GM21528 (cell line): ENCODE measurements around the gene CCL26.
"Not testable (repeated sequence)": the region's sequence is repeated elsewhere in the genome, so short reads cannot be mapped to it uniquely, and the experiment has no call there.

Source experiments
- ATAC-seq: cut with Tn5 transposase; IDR thresholded peaks from one replicate; pipeline ENCODE4 v1.9.1; 2021; ENCODE audit warnings: mild to moderate bottlenecking, moderate library complexity; ENCODE audit not compliant: unreplicated experiment, low FRiP score

Gene CCL26

GRCh38 chr7:75739796-75740672 is 32.0 kb downstream of the CCL26 start:
- peak; percentile 30 for ATAC-seq

- ATAC-seq, result peak; percentile 87
Measured at GRCh38 chr7:75738975-75739795, 32.8 kb downstream of the CCL26 start.

GRCh38 chr7:75738604-75738974 is 33.4 kb downstream of the CCL26 start, which contains the start of gene HIP1:
Gene HIP1, minus strand, starts transcription at chr7:75738941. Its CDS starts 21 bp downstream, at chr7:75738920.
- ATAC-seq, result peak; percentile 6

DNA sequence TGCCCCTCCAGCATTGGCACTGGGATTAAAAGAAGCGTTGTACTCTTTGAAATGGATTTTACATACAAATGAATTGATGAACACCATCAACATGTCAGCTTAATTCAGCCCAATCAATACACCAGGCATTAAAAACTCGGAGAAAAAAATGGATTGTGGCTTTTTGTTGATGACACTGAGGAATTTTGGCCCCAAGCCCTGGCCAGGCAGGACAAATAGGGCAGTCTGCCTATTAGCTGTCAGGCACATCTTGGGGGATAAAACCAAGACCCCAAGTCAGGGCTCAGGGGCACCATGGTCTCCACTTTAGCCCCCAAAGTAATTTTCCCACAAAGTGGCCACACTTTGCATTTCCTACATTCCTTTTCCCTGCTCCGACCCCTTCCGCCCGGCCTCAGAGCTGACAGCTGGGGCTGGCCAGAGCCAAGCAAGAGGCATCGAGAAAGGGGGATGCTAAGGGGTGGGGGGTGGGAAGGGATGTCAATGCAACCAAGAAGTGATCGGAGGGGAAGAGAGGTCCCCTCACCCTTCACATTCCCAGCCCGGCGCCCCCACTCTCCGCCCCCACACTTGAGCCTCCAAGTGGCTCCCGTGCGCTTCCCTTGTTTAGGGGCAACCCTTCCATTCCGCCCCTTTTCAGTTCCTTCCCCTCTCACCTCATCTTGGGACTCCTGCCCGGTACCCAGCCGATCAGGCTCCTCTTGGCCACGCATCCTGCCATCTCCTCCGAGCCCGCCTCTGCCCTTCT is 34.0 kb downstream of the CCL26 start:
- ATAC-seq, result no peak

- ATAC-seq, result no peak
Measured at GRCh38 chr7:75735581-75736350, 36.2 kb downstream of the CCL26 start.

DNA sequence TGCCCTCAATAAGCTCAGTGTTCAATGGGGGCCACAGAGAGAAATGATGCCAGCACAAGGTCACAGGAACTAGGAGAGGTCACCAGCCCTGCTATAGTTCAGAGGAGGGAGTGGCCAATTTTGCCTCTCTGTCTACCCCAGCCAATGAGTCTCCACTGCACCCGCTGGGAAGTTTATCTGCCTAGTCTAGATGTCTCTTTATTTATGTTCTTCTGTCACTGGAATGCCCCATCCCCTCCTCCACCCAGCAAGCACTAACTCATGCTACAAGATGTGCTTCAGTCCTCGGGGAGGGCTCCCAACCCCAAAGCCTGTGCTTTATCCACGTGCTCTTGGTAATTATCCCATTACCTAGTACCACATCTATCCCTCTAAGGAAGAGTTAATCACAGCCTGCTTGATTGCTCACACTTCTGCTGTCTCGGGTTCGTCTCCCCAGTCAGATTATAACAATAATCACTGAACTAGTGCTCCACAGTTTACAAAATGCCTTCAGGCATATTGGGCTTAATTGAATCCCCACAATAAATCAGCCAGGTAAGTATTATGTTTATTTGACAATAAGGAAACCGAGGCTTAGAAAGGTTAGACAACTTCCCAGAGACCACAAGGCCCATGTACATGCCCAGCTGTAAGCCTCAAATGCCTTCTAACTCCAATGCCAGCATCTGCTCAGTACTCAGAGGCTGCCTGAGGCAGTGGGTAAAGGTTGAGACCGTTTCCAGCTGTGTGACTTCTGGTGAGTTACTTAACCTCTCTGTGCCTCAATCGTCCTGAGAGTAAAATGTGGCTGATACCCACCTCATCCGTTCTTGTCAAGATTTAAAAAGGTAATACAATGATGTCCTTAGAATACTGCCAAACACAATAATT is 37.2 kb downstream of the CCL26 start:
- no peak for ATAC-seq

- ATAC-seq, result no peak
Measured at GRCh38 chr7:75732764-75733630, 39.0 kb downstream of the CCL26 start.

DNA sequence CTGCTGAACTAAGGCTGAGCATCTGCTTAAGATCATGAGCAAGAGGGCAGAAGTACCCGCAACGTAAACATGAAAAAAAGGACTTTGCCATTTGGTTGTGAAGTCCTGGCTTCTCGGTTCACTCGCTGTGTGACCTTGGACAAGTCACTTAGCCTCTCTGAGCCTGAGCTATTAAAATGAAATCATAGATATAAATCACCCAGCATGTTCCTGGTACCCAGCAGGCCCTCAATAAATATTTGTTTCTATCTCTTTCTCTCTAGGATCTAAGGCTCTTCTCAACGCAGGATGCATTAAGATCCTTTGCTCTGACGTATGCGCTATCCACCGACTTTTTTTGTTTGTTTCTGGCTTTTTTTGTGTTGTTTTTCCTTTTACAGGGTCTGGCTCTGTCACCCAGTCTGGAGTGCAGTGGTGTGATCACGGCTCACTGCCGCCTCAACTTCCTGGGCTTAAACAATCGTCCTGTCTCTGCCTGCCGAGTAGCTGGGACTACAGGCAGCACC is 39.9 kb downstream of the CCL26 start:
- no peak for ATAC-seq

GRCh38 chr7:75729851-75730274 is 42.1 kb downstream of the CCL26 start:
- no peak for ATAC-seq

DNA sequence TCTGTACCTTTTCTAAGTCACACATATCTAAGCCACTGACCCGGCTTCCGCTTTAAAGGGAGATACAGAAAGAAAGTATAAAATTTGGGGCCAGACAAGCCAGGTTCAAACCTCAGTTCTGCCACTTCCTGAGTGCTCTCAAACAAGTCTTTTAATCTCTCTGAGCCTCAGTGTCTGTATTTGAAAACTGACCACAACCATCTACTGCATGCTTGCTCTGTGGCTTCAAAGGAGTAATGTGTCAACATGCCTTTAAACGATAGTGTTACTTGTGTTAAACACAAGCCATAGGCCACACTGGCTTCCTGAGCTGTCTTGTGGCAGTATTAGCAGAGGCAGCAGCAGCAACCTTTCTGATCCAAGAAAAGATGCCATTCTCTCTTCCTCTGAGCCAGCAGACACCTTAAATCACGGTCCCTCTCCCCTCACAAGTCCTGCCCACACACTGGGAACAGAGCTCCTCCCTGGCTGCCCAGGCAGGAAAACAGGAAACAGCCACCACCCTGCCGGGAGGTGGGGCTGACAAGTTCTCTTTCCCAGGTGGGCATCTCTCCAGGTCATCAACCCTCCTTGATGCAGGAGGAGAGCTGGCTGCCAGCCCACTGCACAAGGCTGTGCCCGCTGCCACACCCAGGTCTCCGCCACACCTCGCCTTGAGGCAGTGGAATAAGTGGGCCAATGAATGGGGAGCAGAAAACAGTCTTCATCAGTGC is 44.0 kb downstream of the CCL26 start:
- no peak for ATAC-seq

- not testable (repeated sequence) for ATAC-seq
Measured at GRCh38 chr7:75727351-75727750, 44.7 kb downstream of the CCL26 start.

GRCh38 chr7:75725306-75725705 is 46.7 kb downstream of the CCL26 start:
- ATAC-seq, result no peak

DNA sequence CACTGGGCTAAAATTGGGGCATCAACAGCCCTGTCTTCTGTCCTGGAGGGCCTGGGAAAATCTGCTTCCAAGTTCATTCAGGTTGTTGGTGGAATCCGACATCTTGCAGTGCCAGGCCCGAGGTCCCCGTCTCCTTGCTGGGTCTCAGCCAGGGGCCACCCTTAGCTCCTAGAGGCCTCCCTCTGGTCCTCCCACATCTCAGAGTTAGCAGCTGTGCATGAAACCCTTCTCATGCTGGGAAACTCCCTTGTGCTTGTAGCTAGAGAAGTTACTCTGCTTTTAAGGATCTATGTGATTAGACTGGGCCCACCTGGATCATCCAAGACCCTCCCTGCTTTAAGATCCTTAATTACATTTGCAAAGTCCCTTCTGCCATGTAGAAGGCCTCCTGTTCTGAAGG is 48.6 kb downstream of the CCL26 start:
- ATAC-seq, result no peak

DNA sequence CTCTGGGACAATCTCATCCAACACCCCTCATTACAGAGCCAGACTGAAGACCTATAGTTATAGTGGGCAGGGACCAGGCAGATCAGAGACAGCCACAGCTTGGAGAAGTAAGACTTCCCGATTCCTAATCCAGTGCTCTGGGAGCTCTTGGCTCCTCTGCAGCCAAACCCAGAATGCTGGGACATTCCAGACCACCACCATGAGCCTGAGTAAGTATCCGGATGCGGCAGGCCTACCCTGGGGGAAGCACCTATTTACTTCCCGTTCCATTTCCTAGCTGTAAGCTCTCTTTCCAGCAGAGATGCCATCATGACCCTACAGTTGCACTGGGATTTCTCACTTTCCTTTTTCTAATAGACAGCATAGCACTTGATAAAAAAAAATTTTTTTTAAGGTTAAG is 49.6 kb downstream of the CCL26 start:
- ATAC-seq, result no peak

DNA sequence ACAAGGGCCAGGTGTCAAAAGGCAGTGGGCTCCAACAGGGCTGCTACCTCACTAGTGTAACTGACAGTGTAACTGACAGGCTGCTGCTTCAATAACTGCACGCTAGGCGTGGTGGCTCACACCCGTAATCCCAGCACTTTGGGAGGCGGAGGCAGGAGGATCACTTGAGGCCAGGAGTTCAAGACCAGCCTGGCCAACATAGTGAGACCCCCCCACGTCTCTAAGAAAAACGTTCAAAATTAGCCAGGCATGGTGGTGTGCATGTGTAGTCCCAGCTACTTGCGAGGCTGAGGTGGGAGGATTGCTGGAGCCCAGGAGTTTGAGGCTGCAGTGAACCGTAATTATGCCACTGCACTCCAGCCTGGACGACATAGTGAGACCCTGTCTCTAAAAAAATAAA is 50.1 kb downstream of the CCL26 start:
- ATAC-seq, result not testable (repeated sequence)

DNA sequence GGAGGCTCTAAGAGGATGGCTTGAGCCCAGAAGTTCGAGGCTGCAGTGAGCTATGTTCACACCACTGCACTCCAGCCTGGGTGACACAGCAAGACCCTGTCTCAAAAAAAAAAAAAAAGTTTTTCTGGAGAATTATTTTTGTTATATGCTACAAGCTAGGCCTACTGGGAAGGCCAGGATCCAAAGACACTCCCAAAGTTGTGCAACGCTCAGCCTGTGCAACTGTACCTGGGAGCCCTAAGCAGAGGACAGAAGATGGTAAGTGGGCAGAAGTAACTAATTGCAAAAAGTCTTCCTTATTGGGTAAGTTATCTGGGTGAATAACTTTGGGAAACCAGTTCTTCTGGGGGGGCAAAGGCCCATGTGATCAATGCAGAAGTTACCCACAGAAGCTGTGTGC is 50.6 kb downstream of the CCL26 start:
- no peak for ATAC-seq

DNA sequence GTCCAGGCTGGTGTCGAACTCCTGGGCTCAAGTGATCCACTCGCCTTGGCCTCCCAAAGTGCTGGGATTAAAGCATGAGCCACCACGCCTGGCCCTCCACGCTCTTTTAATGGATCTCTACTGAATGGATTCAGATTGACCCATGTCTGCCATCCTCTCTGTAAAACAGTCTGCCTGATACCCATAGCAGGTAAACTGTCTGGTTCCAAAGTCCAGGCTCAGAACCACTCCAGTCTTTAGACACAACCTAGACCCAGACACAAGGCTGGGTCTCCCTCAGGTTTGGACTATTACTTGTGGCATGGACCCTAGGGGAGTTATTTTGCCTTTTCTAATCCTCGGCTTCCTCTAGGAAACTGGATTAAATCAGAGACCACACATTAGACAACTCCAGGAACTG is 52.4 kb downstream of the CCL26 start:
- no peak for ATAC-seq
